NCI-H1105 treated with DMSO at 0.1 percent for 48 hours (cell line): ENCODE measurements around the gene FOXL3.

Experiments used
- DNase-seq: peaks from one replicate; lab custom pipeline; 2025; lab: John Stamatoyannopoulos, UW

Gene FOXL3

DNA sequence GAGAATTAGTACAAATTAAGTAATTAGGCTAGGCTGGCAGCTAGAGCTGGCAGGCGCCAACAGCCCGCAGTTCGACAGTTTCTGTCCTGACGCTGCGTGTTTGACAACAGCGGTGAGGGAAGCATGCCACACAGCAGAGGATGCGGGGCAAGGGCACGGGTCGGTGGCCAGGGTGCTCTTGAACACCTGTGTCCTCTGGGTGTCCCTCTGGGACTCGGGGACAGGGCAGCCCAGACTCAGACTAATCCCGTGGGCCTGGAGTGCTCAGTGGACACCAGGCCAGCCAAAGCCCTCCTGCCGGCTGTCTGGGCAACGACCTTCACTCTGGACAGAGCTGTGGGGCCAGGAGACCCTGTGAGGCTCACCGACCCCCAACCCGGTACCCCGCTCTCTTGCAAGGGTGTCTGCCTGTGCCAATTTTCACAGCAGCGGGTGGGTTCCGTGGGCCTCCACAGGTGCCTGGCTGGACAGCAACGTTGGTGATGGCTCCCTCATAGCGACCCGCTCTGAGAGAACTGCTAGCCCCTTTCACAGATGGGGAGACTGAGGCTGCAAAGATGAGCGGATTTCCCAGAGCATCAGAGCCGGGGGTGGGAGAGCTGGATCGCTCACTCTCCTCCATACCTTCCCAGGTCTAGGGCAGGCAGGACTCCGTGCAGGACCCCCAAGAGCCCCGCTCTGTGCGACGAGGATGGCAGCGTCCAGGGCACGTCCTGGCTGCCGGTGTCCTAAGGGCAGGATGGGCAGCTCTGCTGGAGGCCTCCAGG is 48.5 kb downstream of the FOXL3 start:
- no peak for DNase-seq

DNA sequence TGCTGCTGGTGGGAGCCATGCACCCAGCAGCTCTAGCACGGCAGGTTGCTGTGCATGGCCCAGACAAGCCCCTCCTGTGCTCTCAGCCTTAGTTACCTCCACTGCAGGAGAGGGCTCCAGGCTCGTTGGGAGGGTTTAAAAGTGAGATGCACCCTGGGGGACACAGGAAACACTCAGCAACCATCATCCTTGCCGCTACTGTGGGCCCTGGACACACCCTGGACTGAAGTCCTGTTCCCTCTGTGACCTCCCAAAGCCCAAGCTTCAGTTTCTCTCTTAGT is 49.0 kb downstream of the FOXL3 start:
- DNase-seq = no peak

DNA sequence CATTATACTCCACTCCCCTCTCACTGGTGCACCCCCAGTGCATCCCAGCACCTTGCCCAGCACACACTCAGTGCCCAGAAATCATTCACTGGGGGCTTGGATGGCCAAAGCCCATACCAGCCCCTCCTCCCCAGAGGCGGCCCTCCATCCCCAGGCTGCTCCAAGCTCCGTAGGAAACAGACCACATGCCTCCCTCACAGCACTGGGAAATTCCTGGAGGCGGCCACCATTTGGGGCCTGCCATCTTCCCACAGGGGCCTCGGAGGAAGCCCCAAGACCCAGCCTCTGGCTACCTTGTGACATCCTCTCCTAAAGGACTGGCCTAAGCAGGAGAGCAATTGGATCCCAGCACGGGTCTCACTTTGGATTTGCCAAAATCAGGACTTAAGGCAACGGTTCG is 49.7 kb downstream of the FOXL3 start:
- DNase-seq = no peak

DNA sequence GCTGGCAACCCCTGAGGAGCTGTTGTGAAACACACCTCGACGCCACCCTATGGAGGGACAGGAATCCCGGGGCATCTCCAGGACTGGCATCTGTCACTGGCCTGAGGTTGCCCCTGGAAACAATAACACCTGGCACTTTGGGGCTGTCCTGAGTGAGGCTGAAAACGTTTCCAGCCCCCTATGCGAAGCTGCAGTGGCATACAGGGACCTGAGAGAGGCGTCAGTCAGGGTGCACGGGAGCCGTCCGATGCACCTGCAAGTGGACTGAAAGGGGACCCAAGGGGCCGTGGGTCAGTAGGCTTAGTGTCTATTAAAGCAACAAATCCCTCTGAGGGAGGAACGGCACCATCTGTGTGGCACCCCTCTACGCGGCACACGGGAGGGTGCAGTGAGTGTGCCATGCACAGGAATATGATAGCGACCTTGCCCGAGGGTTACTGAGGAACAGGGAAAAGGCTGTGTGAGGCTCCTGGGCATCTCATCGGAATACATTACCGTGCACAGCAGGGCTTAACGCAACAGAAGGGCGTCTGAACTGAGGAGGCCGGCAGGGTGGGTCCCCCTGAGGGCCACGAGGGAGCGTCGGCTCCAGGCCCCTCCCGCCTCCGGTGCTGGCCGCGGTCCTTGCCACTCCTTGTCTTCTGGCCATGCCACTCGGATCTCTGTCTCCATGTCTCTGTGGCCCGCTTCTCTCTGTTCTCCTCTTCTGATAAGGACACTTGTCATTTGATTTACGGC is 50.4 kb downstream of the FOXL3 start:
- no peak for DNase-seq
